GM12892 (cell line): ENCODE results near the gene TTC17.
"Not testable (repeated sequence)": the region's sequence is repeated elsewhere in the genome, so short reads cannot be mapped to it uniquely, and the experiment has no call there.

ENCODE experiments used
- POLR2A ChIP-seq: IDR thresholded peaks from 2 replicates; pipeline ENCODE4 v1.6.1; 2011; ENCODE audit warnings: low read depth, low read length, control low read depth
- POLR2AphosphoS5 ChIP-seq: IDR thresholded peaks from 2 replicates; pipeline ENCODE4 v1.6.1; 2011; ENCODE audit warnings: low read depth, low read length, control low read depth
- TAF1 ChIP-seq: IDR thresholded peaks from 2 replicates; pipeline ENCODE4 v1.6.1; 2011; ENCODE audit warnings: low read depth, mild to moderate bottlenecking, control low read depth, low read length, borderline replicate concordance

DNA sequence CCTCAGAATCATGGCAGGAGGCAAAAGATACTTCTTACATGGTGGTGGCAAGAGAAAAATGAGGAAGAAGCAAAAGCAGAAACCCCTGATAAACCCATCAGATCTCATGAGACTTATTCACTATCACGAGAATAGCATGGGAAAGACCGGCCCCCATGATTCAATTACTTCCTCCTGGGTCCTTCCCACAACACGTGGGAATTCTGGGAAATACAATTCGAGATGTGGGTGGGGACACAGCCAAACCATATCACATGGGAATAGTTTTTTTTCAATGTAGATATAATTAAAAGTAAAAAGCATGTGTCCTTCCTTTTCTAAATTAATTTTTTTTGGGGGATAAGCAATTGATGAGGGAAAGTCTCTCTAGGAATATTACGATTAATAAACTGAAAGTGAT lies 118.8 kb downstream of the TTC17 start:
- not testable (repeated sequence) for TF ChIP-seq POLR2AphosphoS5, POLR2A, TAF1
